Measurements from ENCODE around the gene ZNF821. TPM values are rescaled to one million over a fixed set of nuclear protein-coding genes. Genes with fewer than 3 reads are reported as not detected.

Gene ZNF821
- polyA plus RNA-seq, 1 of the 3 experiments (the other 2 are of a cell fraction), result 8.8 TPM

Other genes with a start within 250 kb of the ZNF821 start
- gene PHLPP2, start 159.5 kb downstream of the ZNF821 start, polyA plus RNA-seq (2012; rRNA removed), result 5.5 and 7.2 TPM in 2 replicates
- 23.8 and 33.8 TPM in 2 replicates for gene AP1G1, start 75.3 kb downstream of the ZNF821 start, polyA plus RNA-seq (2012; rRNA removed)
- 8.0 and 11.0 TPM in 2 replicates for gene ATXN1L, start 38.2 kb downstream of the ZNF821 start, polyA plus RNA-seq (2012; rRNA removed)
- gene IST1, start 11.3 kb upstream of the ZNF821 start, polyA plus RNA-seq (2012; rRNA removed), result 133 and 187 TPM in 2 replicates
- gene PKD1L3, start 116.2 kb upstream of the ZNF821 start, polyA plus RNA-seq (2012; rRNA removed), result not detected in 2 replicates
- 10.9 and 11.1 TPM in 2 replicates for gene DHODH, start 124.6 kb upstream of the ZNF821 start, polyA plus RNA-seq (2012; rRNA removed)
- not detected in 2 replicates for gene HP, start 170.3 kb upstream of the ZNF821 start, polyA plus RNA-seq (2012; rRNA removed)
- not detected in 2 replicates for gene HPR, start 179.0 kb upstream of the ZNF821 start, polyA plus RNA-seq (2012; rRNA removed)
- gene TXNL4B, start 209.4 kb upstream of the ZNF821 start, polyA plus RNA-seq (2012; rRNA removed), result 8.9 and 12.7 TPM in 2 replicates
- gene DHX38, start 209.7 kb upstream of the ZNF821 start, polyA plus RNA-seq (2012; rRNA removed), result 60.2 and 75.0 TPM in 2 replicates

All from SK-N-SH (cell line).